GM21528 (cell line): ENCODE results near the gene CSNK1D.
"Not testable (repeated sequence)": the region's sequence is repeated elsewhere in the genome, so short reads cannot be mapped to it uniquely, and the experiment has no call there.

Experiments used
- ATAC-seq: cut with Tn5 transposase; IDR thresholded peaks from one replicate; pipeline ENCODE4 v1.9.1; 2021; ENCODE audit warnings: mild to moderate bottlenecking, moderate library complexity; ENCODE audit not compliant: unreplicated experiment, low FRiP score

CSNK1D gene

DNA sequence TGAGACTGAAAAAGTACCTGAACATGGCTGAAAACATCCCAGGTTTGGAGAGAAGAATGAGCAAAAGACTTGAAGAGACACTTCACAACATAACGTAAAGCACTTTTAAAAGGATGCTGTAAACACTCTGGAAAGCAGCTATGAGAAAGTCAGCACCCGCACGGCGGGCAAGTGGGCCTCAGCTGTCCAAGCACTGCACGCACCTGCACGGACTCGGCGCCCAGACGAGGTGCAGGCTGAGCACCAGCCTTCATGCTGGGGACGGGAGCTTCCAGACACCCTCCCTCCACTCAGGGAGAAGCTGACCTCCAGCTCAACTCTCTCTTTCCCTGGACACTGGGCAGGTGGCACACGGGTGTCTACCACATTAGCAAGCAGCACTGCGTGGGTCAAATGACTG, 74.0 kb downstream of the CSNK1D start:
- no peak for ATAC-seq

DNA sequence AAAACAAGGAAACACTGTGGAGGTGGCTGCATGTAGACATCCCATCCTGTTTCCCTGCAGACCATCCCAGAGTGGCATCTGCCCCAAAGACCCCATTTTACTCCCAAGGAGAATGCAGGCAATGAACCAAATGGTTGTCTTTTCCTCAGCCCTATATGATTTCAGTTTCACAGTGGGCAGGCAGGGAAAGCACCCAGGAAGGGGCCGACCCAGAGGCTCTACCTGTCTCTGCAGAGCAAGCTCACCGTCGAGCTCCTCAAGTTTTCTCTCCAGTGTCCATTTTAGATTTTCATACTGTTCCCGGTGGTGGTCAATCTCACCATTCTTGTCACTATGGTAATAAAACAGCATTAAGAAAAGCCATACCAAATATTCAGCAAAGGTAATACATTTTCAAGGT, 75.4 kb downstream of the CSNK1D start:
- no peak for ATAC-seq

DNA sequence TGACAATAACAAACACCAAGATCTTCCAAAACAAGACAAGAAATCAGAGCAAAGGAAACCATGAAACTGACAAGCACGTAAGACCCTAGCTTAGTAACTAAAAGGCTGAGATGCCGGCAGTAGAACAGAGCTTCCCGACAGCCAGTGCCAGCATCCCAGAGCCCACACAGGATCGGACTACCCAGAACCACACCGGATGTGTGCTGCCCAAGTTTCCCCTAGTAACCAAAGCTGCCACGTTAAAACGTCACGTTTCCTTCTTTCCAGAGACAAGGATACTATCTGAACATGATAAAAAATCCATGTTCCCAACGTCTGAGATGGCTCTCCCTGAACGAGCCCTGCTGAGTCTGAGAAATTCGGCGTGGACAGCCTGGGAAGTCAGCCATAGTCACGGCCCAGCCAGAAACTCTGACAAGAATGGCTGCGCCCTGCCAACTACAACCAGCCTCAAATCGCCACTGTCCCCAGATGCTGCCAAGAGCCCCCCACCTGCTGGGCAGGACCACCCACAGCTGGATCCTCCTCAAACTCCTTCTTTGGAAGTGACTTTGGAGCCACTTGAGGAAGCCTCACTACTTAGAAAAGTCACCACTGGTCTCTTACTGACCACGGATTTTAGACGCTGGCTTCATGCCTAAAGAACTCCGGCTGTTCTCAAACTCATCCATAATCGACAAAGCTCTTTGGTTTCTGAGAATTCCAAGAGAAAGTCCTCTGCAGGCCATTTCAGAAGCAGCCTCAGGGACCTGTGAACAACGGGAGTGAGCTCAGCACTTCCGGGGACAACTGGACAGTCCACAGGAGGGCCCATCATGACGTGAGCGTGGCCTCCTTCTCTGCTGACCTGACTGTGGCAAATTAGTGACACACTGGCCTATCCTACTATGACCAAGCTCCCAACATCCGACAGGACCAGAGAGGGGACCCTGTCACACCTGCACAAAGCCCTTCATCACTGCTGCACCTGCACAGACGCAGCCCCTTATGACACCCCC, 77.5 kb downstream of the CSNK1D start:
- ATAC-seq: no peak

GRCh38 chr17:82194765-82195164, 78.7 kb downstream of the CSNK1D start:
- no peak for ATAC-seq

DNA sequence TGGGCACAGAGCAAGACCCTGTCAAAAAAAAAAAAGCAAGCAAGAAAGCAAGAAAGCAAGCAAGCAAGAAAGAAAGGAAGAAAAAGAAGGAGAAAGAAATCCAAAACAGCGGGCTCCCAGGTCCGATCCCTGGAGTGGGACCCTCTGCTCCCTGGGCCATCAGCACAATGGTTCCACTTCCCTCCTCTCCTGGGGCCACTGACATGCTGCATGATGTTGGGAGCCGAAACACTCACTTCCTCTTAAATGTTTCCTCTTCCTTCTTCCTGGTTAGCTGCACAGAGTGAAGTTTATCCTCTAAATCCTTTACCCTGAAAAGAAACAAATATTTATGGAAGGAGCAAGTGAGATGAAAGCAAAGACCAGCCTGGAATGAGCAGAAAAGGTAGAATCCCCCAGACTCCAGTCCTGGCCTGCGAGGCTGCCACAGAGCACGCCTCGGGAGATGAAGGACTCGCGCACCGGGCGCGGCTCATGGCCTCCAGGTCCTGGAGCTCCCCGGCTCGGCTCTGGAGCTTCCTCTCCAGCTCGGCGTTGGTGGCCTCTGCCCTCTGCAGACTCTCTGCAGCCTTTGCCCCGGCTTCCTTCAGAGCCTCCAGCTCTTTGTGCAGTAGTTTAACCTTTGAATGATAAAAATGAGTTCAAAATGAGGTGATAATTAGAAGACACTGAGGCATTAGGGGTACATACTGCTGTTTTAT, 79.8 kb downstream of the CSNK1D start:
- no peak for ATAC-seq

GRCh38 chr17:82193050-82193449, 80.5 kb downstream of the CSNK1D start:
- ATAC-seq: not testable (repeated sequence)
